ENCODE data around the gene MLH3. TPM values are rescaled to one million over a fixed set of nuclear protein-coding genes. Genes with fewer than 3 reads are reported as not detected.
A peak's percentile ranks its signal among the peaks of the same experiment; 100 is the strongest.
"Not testable (repeated sequence)": the region's sequence is repeated elsewhere in the genome, so short reads cannot be mapped to it uniquely, and the experiment has no call there.

The MLH3 gene
- total RNA-seq, 1 donor from 2014 or later = 33.4 TPM

- Histone ChIP-seq H3K27ac (no peak overlapping the region), H3K36me3 (no peaks in the 10 kb centered on the region), H3K4me1 (no peaks in the 10 kb centered on the region), H3K27me3 (no peaks in the 10 kb centered on the region), H3K4me3 (no peak overlapping the region), H3K9me3 (no peaks in the 10 kb centered on the region)
- no peak for TF ChIP-seq CTCF (IDR thresholded peaks at IDR 0.05)
- DNase-seq (no peak), ATAC-seq (no peak)
- intact Hi-C loops (cut with DNase I) = no loop called here
These were observed 26.5 kb upstream of the MLH3 start for GRCh38 chr14:75077794-75078193.

DNA sequence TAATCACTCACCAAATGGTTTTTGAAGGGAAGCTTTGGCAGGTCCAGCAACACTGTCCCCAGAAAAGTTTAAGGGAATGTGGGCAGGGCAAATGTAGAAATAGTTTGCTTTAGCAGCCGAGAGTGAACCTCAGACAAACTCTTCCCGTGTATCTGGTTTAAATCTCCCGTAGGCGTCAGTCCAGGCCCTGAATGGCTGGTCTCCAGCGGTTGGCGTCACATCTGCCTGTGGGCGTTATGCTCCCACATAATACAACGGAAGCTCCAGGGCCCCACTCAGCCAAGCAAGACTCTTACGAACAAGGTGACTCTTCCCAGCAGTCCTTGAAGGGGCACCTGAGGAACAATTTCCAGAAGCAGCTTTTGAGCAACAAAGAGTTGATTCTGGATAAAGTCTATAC lies 19.1 kb upstream of the MLH3 start:
- peak overlapping the region; percentile 58 for H3K4me3 ChIP-seq
- DNase-seq (no peak), ATAC-seq (no peak)
- TF ChIP-seq CTCF (IDR thresholded peaks at IDR 0.05) = no peak
- H3K36me3 ChIP-seq = no peaks in the 10 kb centered on the region
- H3K9me3 ChIP-seq = no peaks in the 10 kb centered on the region
- H3K27me3 ChIP-seq = no peaks in the 10 kb centered on the region
- peaks cover 24% of the 10 kb centered on the region for H3K4me1 ChIP-seq
- H3K27ac ChIP-seq = peak overlapping the region; percentile 93
- intact Hi-C loops (cut with DNase I) = no loop called here

DNA sequence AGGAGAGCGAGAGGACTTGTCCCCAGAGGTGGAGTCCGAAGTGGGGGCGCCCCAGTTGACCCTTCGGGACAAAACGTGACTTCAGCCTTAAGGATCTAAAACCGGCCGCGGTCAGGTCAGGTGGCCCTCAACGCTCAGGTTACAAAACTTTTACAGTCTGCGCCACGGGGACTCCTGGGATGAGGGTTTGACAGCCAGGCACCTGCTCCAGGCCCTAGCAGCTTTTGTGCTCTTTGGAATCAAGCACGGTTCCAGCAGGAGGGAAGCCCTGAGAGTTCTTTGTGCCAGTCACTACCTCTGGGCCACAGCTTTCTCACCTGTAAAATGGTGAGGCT lies 18.5 kb upstream of the MLH3 start:
- DNase-seq = no peak
- no peaks in the 10 kb centered on the region for H3K27me3 ChIP-seq
- H3K9me3 ChIP-seq = no peaks in the 10 kb centered on the region
- H3K27ac ChIP-seq = peak overlapping the region; percentile 93
- intact Hi-C loops (cut with DNase I) = no loop called here
- peak overlapping the region; percentile 58 for H3K4me3 ChIP-seq
- no peak for TF ChIP-seq CTCF (IDR thresholded peaks at IDR 0.05)
- peaks cover 24% of the 10 kb centered on the region for H3K4me1 ChIP-seq
- no peaks in the 10 kb centered on the region for H3K36me3 ChIP-seq
- peak; percentile 34 for ATAC-seq

DNA sequence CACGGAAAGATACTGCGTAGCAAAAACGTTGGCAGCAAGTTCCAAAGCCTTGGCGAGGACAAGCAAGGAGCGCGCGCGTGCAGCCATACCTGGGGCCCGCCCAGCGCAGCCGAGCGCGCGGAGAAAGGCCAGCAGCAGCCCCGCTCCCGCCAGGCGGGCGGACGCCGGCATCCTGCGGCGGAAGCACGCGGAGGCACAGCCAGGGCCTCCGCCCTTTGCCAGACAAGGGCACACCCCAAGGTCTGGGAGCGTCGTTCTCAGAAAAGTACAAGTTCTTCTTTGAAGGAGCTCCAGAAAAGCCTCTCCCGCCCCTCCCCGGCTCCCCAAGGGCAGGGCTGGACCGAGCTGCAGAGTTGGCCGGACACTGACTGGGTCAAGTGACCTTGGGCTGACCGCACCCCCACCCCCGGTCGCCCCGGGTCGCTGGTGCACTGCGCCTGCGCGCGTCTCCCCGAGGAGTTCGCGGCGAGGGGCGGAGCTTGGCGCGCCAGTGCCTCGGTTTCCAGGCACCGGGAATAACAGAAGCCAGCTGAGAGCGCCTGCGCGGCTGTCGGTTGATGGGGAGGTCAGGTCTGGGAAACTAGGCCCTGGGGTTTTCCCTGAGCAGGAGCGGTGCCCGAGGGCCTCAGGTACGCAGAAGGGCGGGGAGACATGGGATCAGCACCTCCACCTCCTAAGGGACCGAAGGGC lies 18.0 kb upstream of the MLH3 start, which contains the start of gene ZC2HC1C:
TSS of gene ZC2HC1C (plus strand) at position 521 of the 690 bp plus-strand sequence. CDS start 933 bp downstream, outside the sequence.
- H3K27ac ChIP-seq = peak within 1 kb of the TSS; percentile 93
- ATAC-seq = peak; percentile 96
- no peak for TF ChIP-seq CTCF (IDR thresholded peaks at IDR 0.05)
- H3K4me1 ChIP-seq = peaks cover 28% of the 10 kb centered on the region
- DNase-seq = peak; percentile 99
- no peaks in the 10 kb centered on the region for H3K27me3 ChIP-seq
- H3K4me3 ChIP-seq = peak within 1 kb of the TSS; percentile 58
- intact Hi-C loops (cut with DNase I) = no loop called here
- no peaks in the 10 kb centered on the region for H3K9me3 ChIP-seq
- H3K36me3 ChIP-seq = no peaks in the 10 kb centered on the region

DNA sequence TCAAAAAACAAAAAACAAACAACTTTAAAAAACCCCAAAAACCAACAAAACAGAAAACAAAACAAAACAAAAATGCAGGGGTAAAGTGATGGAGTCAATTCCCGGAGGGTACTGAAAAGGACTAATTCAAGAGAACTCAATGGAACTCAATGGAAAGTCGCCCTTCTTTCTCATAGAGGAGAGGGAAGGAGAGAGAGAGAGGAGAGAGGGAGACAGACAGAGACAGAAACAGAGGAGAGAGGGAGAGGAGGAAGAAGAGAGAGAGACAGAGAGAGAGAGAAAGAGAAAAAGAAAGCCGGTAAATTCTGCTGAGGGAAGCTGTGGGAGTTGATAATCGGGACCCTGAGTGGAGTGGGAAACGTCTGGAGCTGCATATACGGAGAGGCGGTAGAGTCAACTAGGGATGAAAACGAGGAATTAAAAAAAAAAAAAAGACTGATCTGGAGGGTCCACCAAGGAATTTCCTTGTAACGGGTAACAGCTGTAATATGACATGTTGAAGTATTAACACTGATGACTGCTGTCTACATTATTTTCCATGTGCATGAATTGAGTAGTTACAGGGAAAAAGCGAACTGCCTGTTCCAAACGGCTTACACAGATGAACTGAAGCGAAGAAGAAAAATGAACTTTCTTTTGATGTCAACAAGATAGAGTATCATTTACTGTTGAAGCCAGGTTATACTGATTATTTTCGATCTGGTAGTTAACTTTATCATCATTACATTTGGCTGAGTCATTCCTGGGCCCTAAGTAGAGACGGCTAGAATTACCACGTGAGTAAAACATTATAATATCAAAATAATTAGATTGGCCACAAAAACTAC lies 17.2 kb upstream of the MLH3 start:
- peaks cover 31% of the 10 kb centered on the region for H3K4me1 ChIP-seq
- no peaks in the 10 kb centered on the region for H3K36me3 ChIP-seq
- H3K27me3 ChIP-seq = no peaks in the 10 kb centered on the region
- ATAC-seq = no peak
- TF ChIP-seq CTCF (IDR thresholded peaks at IDR 0.05) = no peak
- H3K27ac ChIP-seq = peak overlapping the region; percentile 93
- intact Hi-C loops (cut with DNase I) = no loop called here
- peak overlapping the region; percentile 58 for H3K4me3 ChIP-seq
- no peak for DNase-seq
- H3K9me3 ChIP-seq = no peaks in the 10 kb centered on the region

GRCh38 chr14:75067765-75068164 lies 16.5 kb upstream of the MLH3 start:
- H3K27me3 ChIP-seq; H3K36me3 ChIP-seq; intact Hi-C loops (cut with DNase I); DNase-seq; ATAC-seq; H3K9me3 ChIP-seq: not testable (repeated sequence)
- Histone ChIP-seq H3K4me1 (peaks cover 37% of the 10 kb centered on the region), H3K27ac (peak overlapping the region; percentile 93), H3K4me3 (peak overlapping the region; percentile 58)

Measured in upper lobe of right lung (tissue), 1 donor.